ENCODE data around the gene ZNF37A.
A peak's percentile ranks its signal among the peaks of the same experiment; 100 is the strongest.
"Not testable (repeated sequence)": the region's sequence is repeated elsewhere in the genome, so short reads cannot be mapped to it uniquely, and the experiment has no call there.

Gene ZNF37A

GRCh38 chr10:38094927-38095574 lies 914 bp downstream of the ZNF37A start:
- Histone ChIP-seq H3K9ac (ENCODE audit: low read depth, low read length) (peak overlapping the region; percentile 73; the same call in 1 of the 2 replicates), H3K4me1 (ENCODE audit: insufficient read depth, low read length) (no peaks in the 10 kb centered on the region), H3K36me3 (ENCODE audit: insufficient read depth, low read depth, low read length) (peaks cover 25% of the 10 kb centered on the region; the same call in 1 of the 2 replicates), H3K27ac (ENCODE audit: low read length) (no peak overlapping the region), H3K4me3 (ENCODE audit: low read length) (peak overlapping the region; percentile 83; the same call in 1 of the 2 replicates), H3K9me3 (ENCODE audit: insufficient read depth, low read depth, low read length) (peaks cover 19% of the 10 kb centered on the region), H3K27me3 (ENCODE audit: insufficient read depth, low read length) (no peaks in the 10 kb centered on the region)

DNA sequence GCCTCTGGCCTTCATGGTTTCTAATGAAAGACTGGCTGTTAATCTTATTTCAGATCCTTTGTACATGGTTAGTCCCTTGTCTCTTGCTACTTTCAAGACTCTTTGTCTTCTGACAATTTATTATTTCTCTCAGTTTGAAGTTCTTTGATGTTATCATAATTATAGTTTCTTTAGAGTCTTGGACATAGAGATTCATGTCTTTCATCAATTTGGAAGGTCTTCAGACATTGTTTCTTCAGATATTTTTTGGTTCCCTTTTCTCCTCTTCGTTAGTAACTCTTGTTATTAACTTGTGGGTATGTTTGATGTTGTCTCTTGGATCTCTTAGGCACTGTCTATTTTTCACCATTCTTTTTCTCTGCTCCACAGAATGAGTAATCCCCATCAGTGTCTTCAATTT lies 8.7 kb downstream of the ZNF37A start:
- peaks cover 68% of the 10 kb centered on the region for H3K9me3 ChIP-seq (ENCODE audit: insufficient read depth, low read depth, low read length)

GRCh38 chr10:38103756-38104155 lies 9.6 kb downstream of the ZNF37A start:
- Histone ChIP-seq H3K9ac (ENCODE audit: low read depth, low read length) (no peak overlapping the region), H3K27me3 (ENCODE audit: insufficient read depth, low read length) (no peaks in the 10 kb centered on the region), H3K36me3 (ENCODE audit: insufficient read depth, low read depth, low read length) (peaks cover 19% of the 10 kb centered on the region; the same call in 1 of the 2 replicates), H3K27ac (ENCODE audit: low read length) (no peak overlapping the region), H3K4me1 (ENCODE audit: insufficient read depth, low read length) (no peaks in the 10 kb centered on the region), H3K4me3 (ENCODE audit: low read length) (no peak overlapping the region; the same call in 1 of the 2 replicates), H3K9me3 (ENCODE audit: insufficient read depth, low read depth, low read length) (peaks cover 75% of the 10 kb centered on the region)

More for the DNA sequence above, 8.7 kb downstream of the ZNF37A start:
- Histone ChIP-seq H3K9ac (ENCODE audit: low read depth, low read length) (no peak overlapping the region), H3K4me1 (ENCODE audit: insufficient read depth, low read length) (no peaks in the 10 kb centered on the region), H3K27me3 (ENCODE audit: insufficient read depth, low read length) (no peaks in the 10 kb centered on the region), H3K4me3 (ENCODE audit: low read length) (no peak overlapping the region), H3K27ac (ENCODE audit: low read length) (no peak overlapping the region), H3K36me3 (ENCODE audit: insufficient read depth, low read depth, low read length) (peaks cover 27% of the 10 kb centered on the region; the same call in 1 of the 2 replicates)

- Histone ChIP-seq H3K4me1 (ENCODE audit: insufficient read depth, low read length) (no peaks in the 10 kb centered on the region), H3K27me3 (ENCODE audit: insufficient read depth, low read length) (no peaks in the 10 kb centered on the region), H3K36me3 (ENCODE audit: insufficient read depth, low read depth, low read length) (peaks cover 29% of the 10 kb centered on the region), H3K9me3 (ENCODE audit: insufficient read depth, low read depth, low read length) (peaks cover 79% of the 10 kb centered on the region), H3K27ac (ENCODE audit: low read length) (no peak overlapping the region), H3K9ac (ENCODE audit: low read depth, low read length) (no peak overlapping the region), H3K4me3 (ENCODE audit: low read length) (no peak overlapping the region)
Observed at GRCh38 chr10:38112159-38112558, 18.0 kb downstream of the ZNF37A start.

DNA sequence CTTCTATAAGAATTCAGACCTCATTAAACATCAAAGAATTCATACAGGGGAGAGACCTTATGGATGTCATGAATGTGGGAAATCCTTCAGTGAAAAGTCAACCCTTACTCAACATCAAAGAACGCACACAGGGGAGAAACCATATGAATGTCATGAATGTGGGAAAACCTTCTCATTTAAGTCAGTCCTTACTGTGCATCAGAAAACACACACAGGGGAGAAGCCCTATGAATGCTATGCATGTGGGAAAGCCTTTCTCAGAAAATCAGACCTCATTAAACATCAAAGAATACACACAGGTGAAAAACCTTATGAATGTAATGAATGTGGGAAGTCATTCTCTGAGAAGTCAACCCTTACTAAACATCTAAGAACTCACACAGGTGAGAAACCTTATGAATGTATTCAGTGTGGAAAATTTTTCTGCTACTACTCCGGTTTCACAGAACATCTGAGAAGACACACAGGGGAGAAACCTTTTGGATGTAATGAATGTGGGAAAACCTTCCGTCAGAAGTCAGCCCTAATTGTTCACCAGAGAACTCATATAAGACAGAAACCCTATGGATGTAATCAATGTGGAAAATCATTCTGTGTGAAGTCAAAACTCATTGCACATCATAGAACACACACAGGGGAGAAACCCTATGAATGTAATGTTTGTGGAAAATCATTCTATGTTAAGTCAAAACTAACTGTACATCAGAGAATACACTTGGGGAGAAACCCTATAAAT lies 24.1 kb downstream of the ZNF37A start:
- no peak overlapping the region for H3K9ac ChIP-seq (ENCODE audit: low read depth, low read length)

GRCh38 chr10:38119038-38119437 lies 24.9 kb downstream of the ZNF37A start:
- H3K36me3 ChIP-seq (ENCODE audit: insufficient read depth, low read depth, low read length), result peaks cover 47% of the 10 kb centered on the region
- H3K4me1 ChIP-seq (ENCODE audit: insufficient read depth, low read length), result no peaks in the 10 kb centered on the region
- H3K4me3 ChIP-seq (ENCODE audit: low read length), result no peak overlapping the region; the same call in 1 of the 2 replicates
- no peak overlapping the region for H3K9ac ChIP-seq (ENCODE audit: low read depth, low read length)
- peaks cover 99% of the 10 kb centered on the region for H3K9me3 ChIP-seq (ENCODE audit: insufficient read depth, low read depth, low read length)
- no peaks in the 10 kb centered on the region for H3K27me3 ChIP-seq (ENCODE audit: insufficient read depth, low read length)
- H3K27ac ChIP-seq (ENCODE audit: low read length), result no peak overlapping the region

More for the DNA sequence above, 24.1 kb downstream of the ZNF37A start:
- H3K4me1 ChIP-seq (ENCODE audit: insufficient read depth, low read length), result no peaks in the 10 kb centered on the region
- H3K36me3 ChIP-seq (ENCODE audit: insufficient read depth, low read depth, low read length), result peaks cover 48% of the 10 kb centered on the region
- no peak overlapping the region; the same call in 1 of the 2 replicates for H3K4me3 ChIP-seq (ENCODE audit: low read length)
- H3K27me3 ChIP-seq (ENCODE audit: insufficient read depth, low read length), result no peaks in the 10 kb centered on the region
- H3K27ac ChIP-seq (ENCODE audit: low read length), result no peak overlapping the region
- peaks cover 99% of the 10 kb centered on the region for H3K9me3 ChIP-seq (ENCODE audit: insufficient read depth, low read depth, low read length)

DNA sequence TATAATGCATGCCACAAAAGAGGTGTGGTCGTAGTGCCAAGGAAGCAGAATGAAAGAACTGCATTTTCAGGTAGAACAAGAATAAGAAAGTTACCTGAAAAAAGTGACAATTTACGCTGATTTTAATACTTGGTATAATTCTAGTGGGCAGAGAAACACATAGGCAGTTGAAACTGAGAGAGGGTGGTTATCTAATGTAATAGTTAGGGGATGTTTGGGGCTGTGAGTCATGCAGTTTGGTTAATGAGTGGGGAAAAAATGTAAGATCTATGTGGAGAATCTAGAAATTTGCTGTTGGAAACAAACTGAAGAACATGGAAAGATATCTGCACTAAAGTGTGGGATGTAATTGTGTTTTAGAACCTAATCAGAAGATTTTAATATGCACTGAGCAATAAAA lies 33.7 kb downstream of the ZNF37A start:
- Histone ChIP-seq H3K4me3 (ENCODE audit: low read length) (no peak overlapping the region), H3K27ac (ENCODE audit: low read length) (no peak overlapping the region), H3K9me3 (ENCODE audit: insufficient read depth, low read depth, low read length) (peaks cover 92% of the 10 kb centered on the region), H3K27me3 (ENCODE audit: insufficient read depth, low read length) (no peaks in the 10 kb centered on the region), H3K4me1 (ENCODE audit: insufficient read depth, low read length) (no peaks in the 10 kb centered on the region), H3K36me3 (ENCODE audit: insufficient read depth, low read depth, low read length) (no peaks in the 10 kb centered on the region), H3K9ac (ENCODE audit: low read depth, low read length) (no peak overlapping the region)

DNA sequence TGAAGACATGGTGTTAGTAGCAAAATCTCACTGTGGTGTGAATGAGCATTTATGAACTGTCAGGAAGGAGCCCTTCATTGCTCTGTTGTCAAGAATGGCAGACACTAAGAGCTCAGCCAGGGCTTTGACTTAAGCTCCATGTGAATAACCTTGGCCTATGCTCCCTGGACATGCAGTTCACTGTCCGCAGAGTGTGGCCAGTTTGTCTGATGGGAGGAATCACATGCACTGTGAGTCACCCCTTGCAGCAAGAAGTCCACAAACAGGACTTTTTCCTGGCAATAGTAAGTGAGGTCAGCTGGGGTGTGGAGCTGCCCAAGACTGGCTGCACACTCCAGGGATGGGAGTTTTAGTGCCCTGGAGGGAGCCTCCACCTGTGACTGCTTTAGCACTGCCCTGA lies 49.5 kb downstream of the ZNF37A start:
- Histone ChIP-seq H3K4me1 (ENCODE audit: insufficient read depth, low read length) (no peaks in the 10 kb centered on the region), H3K27ac (ENCODE audit: low read length) (no peak overlapping the region), H3K9ac (ENCODE audit: low read depth, low read length) (no peak overlapping the region), H3K9me3 (ENCODE audit: insufficient read depth, low read depth, low read length) (peaks cover 91% of the 10 kb centered on the region), H3K27me3 (ENCODE audit: insufficient read depth, low read length) (no peaks in the 10 kb centered on the region), H3K4me3 (ENCODE audit: low read length) (no peak overlapping the region), H3K36me3 (ENCODE audit: insufficient read depth, low read depth, low read length) (no peaks in the 10 kb centered on the region)

DNA sequence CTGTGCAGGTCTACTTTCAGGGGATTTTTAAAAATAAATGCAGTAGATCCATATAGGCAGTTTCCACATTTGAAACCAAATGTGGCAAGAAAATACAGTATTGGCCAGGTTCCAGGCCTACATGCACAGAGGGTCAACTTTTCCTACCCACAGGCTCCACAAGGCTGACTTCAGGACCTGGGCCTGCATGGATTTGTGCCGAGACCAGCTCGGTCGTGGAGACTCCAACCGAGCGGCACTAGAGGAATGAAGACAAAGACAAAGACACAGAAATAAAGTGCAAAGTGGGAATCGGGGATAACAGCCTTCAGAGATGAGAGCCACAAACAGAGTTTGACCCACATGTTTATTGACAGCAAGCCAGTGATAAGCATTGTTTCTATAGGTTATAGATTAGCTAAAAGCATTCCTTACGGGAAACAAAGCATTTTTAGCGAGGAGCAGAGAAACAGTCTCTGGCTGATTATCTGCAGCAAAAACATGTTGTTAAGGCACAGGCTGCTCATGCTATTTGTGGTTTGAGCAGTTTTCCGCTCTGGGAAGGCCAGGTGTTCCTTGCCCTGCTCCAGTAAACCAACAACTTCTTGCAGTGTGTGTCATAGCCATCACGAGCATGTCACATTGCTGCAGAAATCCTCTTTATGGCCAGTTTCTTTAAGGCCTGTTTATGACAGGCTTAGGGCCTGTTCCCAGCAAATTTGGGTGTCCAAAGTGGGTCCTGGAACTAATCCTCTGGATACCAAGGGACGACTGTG lies 52.6 kb downstream of the ZNF37A start:
- Histone ChIP-seq H3K27me3 (ENCODE audit: insufficient read depth, low read length) (no peaks in the 10 kb centered on the region), H3K9me3 (ENCODE audit: insufficient read depth, low read depth, low read length) (peaks cover 88% of the 10 kb centered on the region), H3K36me3 (ENCODE audit: insufficient read depth, low read depth, low read length) (no peaks in the 10 kb centered on the region), H3K4me1 (ENCODE audit: insufficient read depth, low read length) (no peaks in the 10 kb centered on the region), H3K9ac (ENCODE audit: low read depth, low read length) (no peak overlapping the region), H3K27ac (ENCODE audit: low read length) (no peak overlapping the region), H3K4me3 (ENCODE audit: low read length) (no peak overlapping the region)

GRCh38 chr10:38147686-38148085 lies 53.5 kb downstream of the ZNF37A start:
- peaks cover 87% of the 10 kb centered on the region for H3K9me3 ChIP-seq (ENCODE audit: insufficient read depth, low read depth, low read length)

DNA sequence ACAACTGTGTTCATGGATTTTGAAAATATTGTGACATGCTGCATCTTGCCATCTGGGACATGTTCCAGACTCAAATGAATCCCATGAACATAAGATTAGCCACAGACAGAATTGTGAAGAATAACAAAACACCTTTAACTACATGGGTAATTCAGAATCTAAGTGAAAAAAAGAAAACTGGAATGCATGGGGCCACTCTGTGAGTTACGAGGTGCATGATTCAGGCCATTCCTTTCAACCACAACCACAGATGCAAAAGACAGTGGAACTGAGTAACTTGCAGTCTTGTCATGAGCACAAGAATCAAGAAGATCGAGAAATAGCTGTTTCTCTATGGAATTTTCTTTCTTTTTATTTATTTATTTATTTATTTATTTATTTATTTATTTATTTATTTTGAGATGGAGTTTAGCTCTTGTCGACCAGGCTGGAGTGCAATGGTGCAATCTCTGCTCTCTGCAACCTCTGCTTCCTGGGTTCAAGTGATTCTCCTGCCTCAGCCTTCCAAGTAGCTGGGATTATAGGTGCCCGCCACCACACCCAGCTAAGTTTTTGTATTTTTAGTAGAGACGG lies 56.8 kb downstream of the ZNF37A start:
- peaks cover 86% of the 10 kb centered on the region for H3K9me3 ChIP-seq (ENCODE audit: insufficient read depth, low read depth, low read length)
- H3K9ac ChIP-seq (ENCODE audit: low read depth, low read length); H3K36me3 ChIP-seq (ENCODE audit: insufficient read depth, low read depth, low read length): not testable (repeated sequence)

More at GRCh38 chr10:38147686-38148085, 53.5 kb downstream of the ZNF37A start:
- Histone ChIP-seq H3K4me3 (ENCODE audit: low read length) (no peak overlapping the region), H3K36me3 (ENCODE audit: insufficient read depth, low read depth, low read length) (no peaks in the 10 kb centered on the region), H3K27me3 (ENCODE audit: insufficient read depth, low read length) (no peaks in the 10 kb centered on the region), H3K9ac (ENCODE audit: low read depth, low read length) (no peak overlapping the region), H3K4me1 (ENCODE audit: insufficient read depth, low read length) (no peaks in the 10 kb centered on the region), H3K27ac (ENCODE audit: low read length) (no peak overlapping the region)

More for the DNA sequence above, 56.8 kb downstream of the ZNF37A start:
- H3K27ac ChIP-seq (ENCODE audit: low read length); H3K27me3 ChIP-seq (ENCODE audit: insufficient read depth, low read length); H3K4me3 ChIP-seq (ENCODE audit: low read length); H3K4me1 ChIP-seq (ENCODE audit: insufficient read depth, low read length): not testable (repeated sequence)
